HepG2 (cell line): ENCODE measurements around the gene RAPGEF5. TPM values are rescaled to one million over a fixed set of nuclear protein-coding genes. Genes with fewer than 3 reads are reported as not detected.

Experiments
- FOXK1 ChIP-seq: sonication (generic); formaldehyde crosslinking; IDR thresholded peaks from 2 replicates; pipeline ENCODE4 v1.4.0; 2020; ENCODE audit warnings: low read depth, missing genetic modification reagents, borderline replicate concordance
- GATAD2A ChIP-seq: IDR thresholded peaks from 2 replicates; pipeline ENCODE4 v1.6.1; 2016
- HES4 ChIP-seq: sonication (generic); formaldehyde crosslinking; IDR thresholded peaks from 2 replicates; pipeline ENCODE4 v1.9.0; 2021; ENCODE audit warnings: mild to moderate bottlenecking, missing genetic modification reagents, borderline replicate concordance
- MIXL1 ChIP-seq: IDR thresholded peaks from 2 replicates; pipeline ENCODE4 v1.6.1; 2016
- MYPOP ChIP-seq: sonication (generic); formaldehyde crosslinking; IDR thresholded peaks from 2 replicates; pipeline ENCODE4 v1.8.1; 2023; ENCODE audit warnings: mild to moderate bottlenecking, moderate library complexity, missing genetic modification reagents
- NR2F1 ChIP-seq, 2 experiments: fragments of 450-650 bp in 1 of 2; formaldehyde crosslinking in 1 of 2; IDR thresholded peaks; 2 replicates each; pipeline versions ENCODE4 v1.5.0 to v1.6.1; 2016 to 2020; ENCODE audit warnings: mild to moderate bottlenecking in 1 of 2, missing compliant biosample characterization in 1 of 2, missing genetic modification reagents in 1 of 2, moderate library complexity in 1 of 2
- SALL1 ChIP-seq: sonication (generic); formaldehyde crosslinking; IDR thresholded peaks from 2 replicates; pipeline ENCODE4 v1.8.0; 2022; ENCODE audit warnings: mild to moderate bottlenecking, missing genetic modification reagents
- TBX2 ChIP-seq: sonication (generic); formaldehyde crosslinking; IDR thresholded peaks from 2 replicates; pipeline ENCODE4 v1.5.0; 2020; ENCODE audit warnings: missing genetic modification reagents, mild to moderate bottlenecking, borderline replicate concordance
- ZNF281 ChIP-seq: sonication (generic); formaldehyde crosslinking; IDR thresholded peaks from 2 replicates; pipeline ENCODE4 v1.4.0; 2020; ENCODE audit warnings: missing genetic modification reagents, borderline replicate concordance
- ZNF670 ChIP-seq: sonication (generic); formaldehyde crosslinking; IDR thresholded peaks from 2 replicates; pipeline ENCODE4 v1.8.0; 2022; ENCODE audit warnings: mild to moderate bottlenecking, missing genetic modification reagents, borderline replicate concordance
- polyA plus RNA-seq, 8 experiments: library from polyadenylated mRNA; depleted of rRNA in 3 of 8; stranded (reverse) in 7 of 8; unstranded in 1 of 8; fragments of >200 nt; fragmentation: Illumina TruSeq in 4 of 8; extraction: Trizol in 4 of 8; gene quantifications; 2 replicates each; pipeline versions ENCODE4 v1.2.1 to v1.2.3, GENCODE V29; 2011 to 2016; ENCODE audit warnings: low read depth in 4 of 8, missing spikeins in 1 of 8, mixed read lengths in 1 of 8; ENCODE audit not compliant: insufficient read depth in 1 of 8
- total RNA-seq, 5 experiments: library from RNA; depleted of rRNA; stranded (reverse); fragments of >200 nt; fragmentation: Illumina TruSeq; extraction: Trizol; gene quantifications; 2 replicates each; pipeline ENCODE4 v1.2.3, GENCODE V29; 2016; ENCODE audit warnings: low read depth in 1 of 5
- TF ChIP-seq, protein P1 (sequence below): sonication (generic); formaldehyde crosslinking; IDR thresholded peaks from 2 replicates; pipeline ENCODE4 v1.8.0; 2022; ENCODE audit warnings: missing genetic modification reagents, mild to moderate bottlenecking, moderate library complexity, borderline replicate concordance
- TF ChIP-seq, protein P2 (sequence below): fragments of 450-650 bp; IDR thresholded peaks from 2 replicates; pipeline ENCODE4 v1.6.1; 2016
- TF ChIP-seq, protein P3 (sequence below): IDR thresholded peaks from 2 replicates; pipeline ENCODE4 v1.6.1; 2016; ENCODE audit warnings: missing genetic modification reagents, missing compliant biosample characterization
- TF ChIP-seq, protein P4 (sequence below): sonication (generic); formaldehyde crosslinking; IDR thresholded peaks from 2 replicates; pipeline ENCODE4 v1.5.1; 2020; ENCODE audit warnings: mild to moderate bottlenecking, missing genetic modification reagents, borderline replicate concordance

RAPGEF5 gene
- total and polyA plus RNA-seq, 2 of the 13 experiments (the other 11 are each of a cell fraction or from before 2014, with no cell fraction given), result 17.1 to 23.4 TPM

DNA sequence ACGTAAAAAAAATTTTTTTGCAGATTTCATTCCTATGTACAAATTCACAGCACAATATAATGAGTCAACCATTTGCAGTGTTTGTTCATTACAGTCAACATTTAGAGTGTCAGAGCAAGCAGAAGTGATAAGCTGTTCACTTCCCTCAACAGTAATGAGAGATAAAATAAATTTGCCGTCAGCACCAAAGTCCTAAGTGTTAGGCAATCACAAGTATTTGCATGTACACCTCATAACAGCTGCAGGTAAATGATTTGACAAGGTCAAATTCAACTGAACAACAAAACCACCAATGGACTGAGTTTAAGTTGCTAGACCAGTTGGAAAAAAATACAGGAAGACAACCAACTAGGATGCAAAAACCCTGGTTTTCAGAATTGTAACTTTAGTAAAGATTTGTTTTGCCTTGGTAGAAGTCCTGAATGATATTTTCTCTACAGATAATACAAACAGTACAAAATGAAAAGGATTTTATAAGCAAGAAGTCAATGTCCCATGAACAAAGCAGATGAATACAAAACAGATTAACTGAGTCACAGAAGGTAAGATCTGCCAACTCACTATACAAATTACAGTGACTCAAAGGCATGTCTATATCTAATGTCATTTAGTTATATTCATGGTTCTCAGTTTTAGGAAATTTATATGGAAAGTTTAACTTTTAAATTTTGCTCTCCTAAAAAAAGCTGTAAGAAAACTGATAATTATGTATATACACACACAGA is 10.4 kb downstream of the RAPGEF5 start (continued):
- TF ChIP-seq FOXK1, result 0 out of 2 replicates have a peak, but pooled peaks have one; percentile 33
- peak; percentile 99 for TF ChIP-seq TBX2
- TF ChIP-seq ZNF281, result 0 out of 2 replicates have a peak, but pooled peaks have one; percentile 32
- TF ChIP-seq, protein P1, sequence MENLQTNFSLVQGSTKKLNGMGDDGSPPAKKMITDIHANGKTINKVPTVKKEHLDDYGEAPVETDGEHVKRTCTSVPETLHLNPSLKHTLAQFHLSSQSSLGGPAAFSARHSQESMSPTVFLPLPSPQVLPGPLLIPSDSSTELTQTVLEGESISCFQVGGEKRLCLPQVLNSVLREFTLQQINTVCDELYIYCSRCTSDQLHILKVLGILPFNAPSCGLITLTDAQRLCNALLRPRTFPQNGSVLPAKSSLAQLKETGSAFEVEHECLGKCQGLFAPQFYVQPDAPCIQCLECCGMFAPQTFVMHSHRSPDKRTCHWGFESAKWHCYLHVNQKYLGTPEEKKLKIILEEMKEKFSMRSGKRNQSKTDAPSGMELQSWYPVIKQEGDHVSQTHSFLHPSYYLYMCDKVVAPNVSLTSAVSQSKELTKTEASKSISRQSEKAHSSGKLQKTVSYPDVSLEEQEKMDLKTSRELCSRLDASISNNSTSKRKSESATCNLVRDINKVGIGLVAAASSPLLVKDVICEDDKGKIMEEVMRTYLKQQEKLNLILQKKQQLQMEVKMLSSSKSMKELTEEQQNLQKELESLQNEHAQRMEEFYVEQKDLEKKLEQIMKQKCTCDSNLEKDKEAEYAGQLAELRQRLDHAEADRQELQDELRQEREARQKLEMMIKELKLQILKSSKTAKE (CRISPR knock-in tag), result no peak; the same call in 1 of the 2 replicates
- no peak for TF ChIP-seq MYPOP (CRISPR knock-in tag)
- TF ChIP-seq, protein P2, sequence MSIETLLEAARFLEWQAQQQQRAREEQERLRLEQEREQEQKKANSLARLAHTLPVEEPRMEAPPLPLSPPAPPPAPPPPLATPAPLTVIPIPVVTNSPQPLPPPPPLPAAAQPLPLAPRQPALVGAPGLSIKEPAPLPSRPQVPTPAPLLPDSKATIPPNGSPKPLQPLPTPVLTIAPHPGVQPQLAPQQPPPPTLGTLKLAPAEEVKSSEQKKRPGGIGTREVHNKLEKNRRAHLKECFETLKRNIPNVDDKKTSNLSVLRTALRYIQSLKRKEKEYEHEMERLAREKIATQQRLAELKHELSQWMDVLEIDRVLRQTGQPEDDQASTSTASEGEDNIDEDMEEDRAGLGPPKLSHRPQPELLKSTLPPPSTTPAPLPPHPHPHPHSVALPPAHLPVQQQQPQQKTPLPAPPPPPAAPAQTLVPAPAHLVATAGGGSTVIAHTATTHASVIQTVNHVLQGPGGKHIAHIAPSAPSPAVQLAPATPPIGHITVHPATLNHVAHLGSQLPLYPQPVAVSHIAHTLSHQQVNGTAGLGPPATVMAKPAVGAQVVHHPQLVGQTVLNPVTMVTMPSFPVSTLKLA, result no peak
- TF ChIP-seq, protein P3, sequence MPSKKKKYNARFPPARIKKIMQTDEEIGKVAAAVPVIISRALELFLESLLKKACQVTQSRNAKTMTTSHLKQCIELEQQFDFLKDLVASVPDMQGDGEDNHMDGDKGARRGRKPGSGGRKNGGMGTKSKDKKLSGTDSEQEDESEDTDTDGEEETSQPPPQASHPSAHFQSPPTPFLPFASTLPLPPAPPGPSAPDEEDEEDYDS, result peak; percentile 54; the same call in 1 of the 2 replicates
- TF ChIP-seq MIXL1, result peak; percentile 91
- TF ChIP-seq GATAD2A (CRISPR knock-in tag), result peak; percentile 67
- TF ChIP-seq, protein P4, sequence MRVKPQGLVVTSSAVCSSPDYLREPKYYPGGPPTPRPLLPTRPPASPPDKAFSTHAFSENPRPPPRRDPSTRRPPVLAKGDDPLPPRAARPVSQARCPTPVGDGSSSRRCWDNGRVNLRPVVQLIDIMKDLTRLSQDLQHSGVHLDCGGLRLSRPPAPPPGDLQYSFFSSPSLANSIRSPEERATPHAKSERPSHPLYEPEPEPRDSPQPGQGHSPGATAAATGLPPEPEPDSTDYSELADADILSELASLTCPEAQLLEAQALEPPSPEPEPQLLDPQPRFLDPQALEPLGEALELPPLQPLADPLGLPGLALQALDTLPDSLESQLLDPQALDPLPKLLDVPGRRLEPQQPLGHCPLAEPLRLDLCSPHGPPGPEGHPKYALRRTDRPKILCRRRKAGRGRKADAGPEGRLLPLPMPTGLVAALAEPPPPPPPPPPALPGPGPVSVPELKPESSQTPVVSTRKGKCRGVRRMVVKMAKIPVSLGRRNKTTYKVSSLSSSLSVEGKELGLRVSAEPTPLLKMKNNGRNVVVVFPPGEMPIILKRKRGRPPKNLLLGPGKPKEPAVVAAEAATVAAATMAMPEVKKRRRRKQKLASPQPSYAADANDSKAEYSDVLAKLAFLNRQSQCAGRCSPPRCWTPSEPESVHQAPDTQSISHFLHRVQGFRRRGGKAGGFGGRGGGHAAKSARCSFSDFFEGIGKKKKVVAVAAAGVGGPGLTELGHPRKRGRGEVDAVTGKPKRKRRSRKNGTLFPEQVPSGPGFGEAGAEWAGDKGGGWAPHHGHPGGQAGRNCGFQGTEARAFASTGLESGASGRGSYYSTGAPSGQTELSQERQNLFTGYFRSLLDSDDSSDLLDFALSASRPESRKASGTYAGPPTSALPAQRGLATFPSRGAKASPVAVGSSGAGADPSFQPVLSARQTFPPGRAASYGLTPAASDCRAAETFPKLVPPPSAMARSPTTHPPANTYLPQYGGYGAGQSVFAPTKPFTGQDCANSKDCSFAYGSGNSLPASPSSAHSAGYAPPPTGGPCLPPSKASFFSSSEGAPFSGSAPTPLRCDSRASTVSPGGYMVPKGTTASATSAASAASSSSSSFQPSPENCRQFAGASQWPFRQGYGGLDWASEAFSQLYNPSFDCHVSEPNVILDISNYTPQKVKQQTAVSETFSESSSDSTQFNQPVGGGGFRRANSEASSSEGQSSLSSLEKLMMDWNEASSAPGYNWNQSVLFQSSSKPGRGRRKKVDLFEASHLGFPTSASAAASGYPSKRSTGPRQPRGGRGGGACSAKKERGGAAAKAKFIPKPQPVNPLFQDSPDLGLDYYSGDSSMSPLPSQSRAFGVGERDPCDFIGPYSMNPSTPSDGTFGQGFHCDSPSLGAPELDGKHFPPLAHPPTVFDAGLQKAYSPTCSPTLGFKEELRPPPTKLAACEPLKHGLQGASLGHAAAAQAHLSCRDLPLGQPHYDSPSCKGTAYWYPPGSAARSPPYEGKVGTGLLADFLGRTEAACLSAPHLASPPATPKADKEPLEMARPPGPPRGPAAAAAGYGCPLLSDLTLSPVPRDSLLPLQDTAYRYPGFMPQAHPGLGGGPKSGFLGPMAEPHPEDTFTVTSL (CRISPR knock-in tag), result peak; percentile 91
- peak; percentile 60; the same call in 1 of the 2 replicates for TF ChIP-seq SALL1 (CRISPR knock-in tag)
- peak; percentile 45; the same call in 1 of the 2 replicates for TF ChIP-seq ZNF670
- TF ChIP-seq NR2F1 (CRISPR knock-in tag; IDR thresholded peaks at IDR 0.05), result no peak
- TF ChIP-seq HES4 (CRISPR knock-in tag), result no peak
